Adrenal gland (tissue), 5 donors: ENCODE data around the gene PBX3.

Experiments
- POLR2A ChIP-seq, 2 donors: fragments of 450-650 bp; IDR thresholded peaks; one replicate each; pipeline ENCODE4 v1.6.1; 2017; ENCODE audit warnings: antibody characterized with exemption in 2 of 2, mild to moderate bottlenecking in 2 of 2, moderate library complexity in 1 of 2
- TF ChIP-seq, protein P1 (sequence below), 6 experiments: fragments of 450-650 bp in 4 of 6; fragments of 200-600 bp in 2 of 6; sonication (generic) in 1 of 6; IDR thresholded peaks; 1 replicate in 5 of 6; 2 replicates in 1 of 6; pipeline versions ENCODE4 v1.5.1 to v1.8.0; 2016 to 2021; ENCODE audit warnings: antibody characterized with exemption in 6 of 6, mild to moderate bottlenecking in 2 of 6, moderate library complexity in 1 of 6
- donor health status: DM: no; HTN: no; CAD: no.

- TF ChIP-seq, protein P1, sequence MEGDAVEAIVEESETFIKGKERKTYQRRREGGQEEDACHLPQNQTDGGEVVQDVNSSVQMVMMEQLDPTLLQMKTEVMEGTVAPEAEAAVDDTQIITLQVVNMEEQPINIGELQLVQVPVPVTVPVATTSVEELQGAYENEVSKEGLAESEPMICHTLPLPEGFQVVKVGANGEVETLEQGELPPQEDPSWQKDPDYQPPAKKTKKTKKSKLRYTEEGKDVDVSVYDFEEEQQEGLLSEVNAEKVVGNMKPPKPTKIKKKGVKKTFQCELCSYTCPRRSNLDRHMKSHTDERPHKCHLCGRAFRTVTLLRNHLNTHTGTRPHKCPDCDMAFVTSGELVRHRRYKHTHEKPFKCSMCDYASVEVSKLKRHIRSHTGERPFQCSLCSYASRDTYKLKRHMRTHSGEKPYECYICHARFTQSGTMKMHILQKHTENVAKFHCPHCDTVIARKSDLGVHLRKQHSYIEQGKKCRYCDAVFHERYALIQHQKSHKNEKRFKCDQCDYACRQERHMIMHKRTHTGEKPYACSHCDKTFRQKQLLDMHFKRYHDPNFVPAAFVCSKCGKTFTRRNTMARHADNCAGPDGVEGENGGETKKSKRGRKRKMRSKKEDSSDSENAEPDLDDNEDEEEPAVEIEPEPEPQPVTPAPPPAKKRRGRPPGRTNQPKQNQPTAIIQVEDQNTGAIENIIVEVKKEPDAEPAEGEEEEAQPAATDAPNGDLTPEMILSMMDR (IDR thresholded peaks at IDR 0.05), result no peak
- no peak for TF ChIP-seq POLR2A (IDR thresholded peaks at IDR 0.05)
Observed at GRCh38 chr9:125910286-125910685, 163.1 kb downstream of the PBX3 start.
